ENCODE data around the gene CHRNB2. TPM values are rescaled to one million over a fixed set of nuclear protein-coding genes. Genes with fewer than 3 reads are reported as not detected.

Gene CHRNB2
- polyA plus RNA-seq, 6 donors from 2014 or later, result 0.05 to 0.17 TPM; not detected in 4

DNA sequence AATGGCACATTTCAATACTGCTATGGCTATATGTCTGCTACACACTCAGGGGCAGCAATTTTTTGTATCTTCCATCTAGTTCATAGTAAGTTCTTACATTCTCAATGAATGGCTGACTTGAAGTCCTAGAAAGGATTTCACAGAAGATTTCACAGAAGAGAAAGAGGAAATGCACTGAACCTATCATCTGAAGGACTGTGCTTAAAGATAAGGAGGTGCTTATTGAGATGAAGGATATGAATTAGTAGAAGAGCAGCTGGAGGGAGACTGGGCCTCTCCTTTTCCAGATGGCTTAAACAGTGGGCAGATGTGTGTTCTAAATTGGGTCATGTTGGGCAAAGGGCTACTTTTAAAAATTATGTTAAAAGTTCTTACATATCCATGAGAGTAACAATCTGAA is 25.8 kb downstream of the CHRNB2 start:
- H3K9me3 Mint-ChIP-seq, result no peaks in the 10 kb centered on the region
- peak overlapping the region in 1 of 8 donors; percentile 58 for H3K4me3 Mint-ChIP-seq
- no peak for ATAC-seq (ENCODE audit: low read depth in 2 of 2)
- H3K36me3 Mint-ChIP-seq, result peaks cover 41 to 46% of the 10 kb centered on the region in 2 donors
- no peak for DNase-seq
- no peak overlapping the region for H3K27ac Mint-ChIP-seq
- peaks cover 0 to 10% (median 5%) of the 10 kb centered on the region in 3 donors for H3K4me1 Mint-ChIP-seq
- no peaks in the 10 kb centered on the region for H3K27me3 Mint-ChIP-seq

GRCh38 chr1:154594811-154595210 is 27.2 kb downstream of the CHRNB2 start:
- no peak for ATAC-seq (ENCODE audit: low read depth in 2 of 2)
- peaks cover 33 to 41% of the 10 kb centered on the region in 2 donors for H3K36me3 Mint-ChIP-seq

GRCh38 chr1:154595621-154596020 is 28.0 kb downstream of the CHRNB2 start:
- no peaks in the 10 kb centered on the region for H3K27me3 Mint-ChIP-seq
- no peaks in the 10 kb centered on the region for H3K9me3 Mint-ChIP-seq
- peaks cover 9 to 14% (median 14%) of the 10 kb centered on the region in 3 donors for H3K4me1 Mint-ChIP-seq
- no peak overlapping the region for H3K4me3 Mint-ChIP-seq
- peaks cover 31 to 41% of the 10 kb centered on the region in 2 donors for H3K36me3 Mint-ChIP-seq
- ATAC-seq (ENCODE audit: low read depth in 2 of 2) (no peak), DNase-seq (no peak)
- no peak overlapping the region for H3K27ac Mint-ChIP-seq

More at GRCh38 chr1:154594811-154595210, 27.2 kb downstream of the CHRNB2 start:
- no peak for DNase-seq
- Mint-ChIP-seq H3K4me1 (peaks cover 5 to 12% (median 7%) of the 10 kb centered on the region in 3 donors), H3K27ac (peak overlapping the region in 1 of 6 donors; percentile 24), H3K9me3 (no peaks in the 10 kb centered on the region), H3K4me3 (no peak overlapping the region), H3K27me3 (no peaks in the 10 kb centered on the region)

GRCh38 chr1:154598871-154599635 is 31.5 kb downstream of the CHRNB2 start:
- H3K4me1 Mint-ChIP-seq, result peaks cover 23 to 42% (median 38%) of the 10 kb centered on the region in 3 donors
- H3K27ac Mint-ChIP-seq, result peak overlapping the region in 2 of 6 donors; percentile 30 to 39
- no peak overlapping the region for H3K4me3 Mint-ChIP-seq
- H3K9me3 Mint-ChIP-seq, result no peaks in the 10 kb centered on the region
- no peaks in the 10 kb centered on the region for H3K27me3 Mint-ChIP-seq
- no peak for ATAC-seq (ENCODE audit: low read depth in 2 of 2)
- no peak for DNase-seq
- peaks cover 21 to 22% of the 10 kb centered on the region in 2 donors for H3K36me3 Mint-ChIP-seq

GRCh38 chr1:154599658-154600057 is 32.1 kb downstream of the CHRNB2 start:
- no peaks in the 10 kb centered on the region for H3K9me3 Mint-ChIP-seq
- H3K36me3 Mint-ChIP-seq, result peaks cover 15 to 17% of the 10 kb centered on the region in 2 donors
- DNase-seq (no peak), ATAC-seq (ENCODE audit: low read depth in 2 of 2) (no peak)
- H3K27ac Mint-ChIP-seq, result peak overlapping the region in 1 of 6 donors; percentile 16
- peaks cover 29 to 48% (median 44%) of the 10 kb centered on the region in 3 donors for H3K4me1 Mint-ChIP-seq
- no peaks in the 10 kb centered on the region for H3K27me3 Mint-ChIP-seq
- no peak overlapping the region for H3K4me3 Mint-ChIP-seq

DNA sequence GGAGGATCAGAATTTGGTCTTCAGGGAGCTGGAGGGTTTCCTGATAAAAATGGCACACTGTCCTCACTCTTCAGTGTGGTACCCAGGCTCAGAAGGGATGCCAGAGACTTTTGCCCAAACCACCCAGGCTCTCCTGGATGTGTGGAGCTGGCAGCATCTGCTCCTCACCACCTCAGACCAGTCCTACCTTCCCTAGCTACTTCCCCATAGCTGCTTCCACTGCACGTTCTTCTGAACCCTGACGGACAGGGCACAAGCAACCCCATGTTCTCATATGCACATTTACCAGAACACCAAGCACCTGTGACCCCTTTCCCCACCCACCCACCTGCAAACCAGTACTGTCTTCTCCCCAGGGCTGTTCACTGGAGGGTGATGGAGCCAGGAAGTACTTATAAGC is 35.7 kb downstream of the CHRNB2 start:
- peaks cover 0 to 9% of the 10 kb centered on the region in 2 donors for H3K36me3 Mint-ChIP-seq
- H3K4me3 Mint-ChIP-seq, result no peak overlapping the region

DNA sequence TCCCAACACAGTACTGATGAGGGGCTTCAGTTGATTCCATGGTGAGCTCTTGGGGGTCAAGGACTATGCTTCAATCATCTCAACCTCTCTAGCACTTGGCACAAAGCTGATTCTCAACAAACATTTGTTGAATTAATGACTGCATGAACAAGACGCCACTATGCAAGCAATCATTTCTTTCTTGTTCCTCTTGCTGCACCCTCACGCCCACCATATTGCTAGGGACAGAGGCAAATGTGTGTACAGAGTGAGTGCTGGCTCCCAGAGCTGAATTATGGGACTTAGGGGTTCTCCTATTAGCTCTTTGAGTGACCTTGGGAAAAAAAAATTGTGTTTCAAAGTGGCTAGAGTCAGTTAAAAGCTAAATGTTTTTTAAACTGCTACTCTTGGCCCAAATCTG is 38.0 kb downstream of the CHRNB2 start:
- Mint-ChIP-seq H3K9me3 (no peaks in the 10 kb centered on the region), H3K36me3 (peaks cover 0 to 8% of the 10 kb centered on the region in 2 donors), H3K27me3 (no peaks in the 10 kb centered on the region), H3K4me1 (peaks cover 60 to 80% (median 73%) of the 10 kb centered on the region in 3 donors), H3K4me3 (peak overlapping the region in 3 of 8 donors; percentile 0 to 98 (median 50)), H3K27ac (peak overlapping the region in 5 of 6 donors; percentile 56 to 98 (median 90))
- DNase-seq, result no peak
- no peak for ATAC-seq (ENCODE audit: low read depth in 2 of 2)

More for the DNA sequence above, 35.7 kb downstream of the CHRNB2 start:
- Mint-ChIP-seq H3K9me3 (no peaks in the 10 kb centered on the region), H3K4me1 (peaks cover 52 to 68% (median 68%) of the 10 kb centered on the region in 3 donors), H3K27ac (peak overlapping the region in 3 of 6 donors; percentile 49 to 98 (median 54)), H3K27me3 (no peaks in the 10 kb centered on the region)
- DNase-seq, result no peak
- ATAC-seq (ENCODE audit: low read depth in 2 of 2), result no peak

DNA sequence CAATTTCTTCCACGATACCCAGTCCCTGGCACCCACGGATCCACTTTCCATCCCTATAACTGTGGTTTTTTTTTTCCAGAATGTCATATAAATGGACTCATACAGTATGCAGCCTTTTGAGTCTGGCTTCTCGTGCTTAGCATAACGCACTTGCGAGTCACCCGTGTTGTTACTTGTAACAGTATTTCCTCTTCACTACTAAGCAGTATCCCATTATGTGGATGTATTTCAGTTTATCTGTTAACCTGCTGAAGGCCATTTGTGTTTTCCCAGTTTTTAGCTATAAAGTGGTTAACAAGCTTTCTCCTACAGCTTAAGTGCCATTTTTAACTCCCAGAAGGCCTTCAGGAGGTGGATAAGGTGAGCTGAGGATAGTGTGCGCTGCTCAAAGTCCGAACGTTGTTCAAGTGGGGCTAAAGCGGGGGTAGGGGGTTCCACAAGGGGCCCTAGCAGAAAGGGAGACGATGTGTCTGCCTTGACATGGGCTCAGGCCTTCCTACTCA is 39.6 kb downstream of the CHRNB2 start:
- Mint-ChIP-seq H3K27me3 (no peaks in the 10 kb centered on the region), H3K4me3 (peak overlapping the region; percentile 93 to 100 (median 96)), H3K9me3 (no peaks in the 10 kb centered on the region), H3K4me1 (peaks cover 56 to 74% (median 71%) of the 10 kb centered on the region in 3 donors), H3K27ac (peak overlapping the region; percentile 96 to 100 (median 98)), H3K36me3 (peaks cover 0 to 8% of the 10 kb centered on the region in 2 donors)
- peak; percentile 0 to 1 for ATAC-seq (ENCODE audit: low read depth in 2 of 2)
- DNase-seq, result no peak

- peaks cover 56 to 70% (median 69%) of the 10 kb centered on the region in 3 donors for H3K4me1 Mint-ChIP-seq
- peak; percentile 89 to 90 for ATAC-seq (ENCODE audit: low read depth in 2 of 2)
Observed at GRCh38 chr1:154607609-154608396, 40.2 kb downstream of the CHRNB2 start, which contains the start of gene ADAR. Gene ADAR (minus strand): TSS chr1:154608186. CDS start chr1:154608006, 180 bp downstream.

DNA sequence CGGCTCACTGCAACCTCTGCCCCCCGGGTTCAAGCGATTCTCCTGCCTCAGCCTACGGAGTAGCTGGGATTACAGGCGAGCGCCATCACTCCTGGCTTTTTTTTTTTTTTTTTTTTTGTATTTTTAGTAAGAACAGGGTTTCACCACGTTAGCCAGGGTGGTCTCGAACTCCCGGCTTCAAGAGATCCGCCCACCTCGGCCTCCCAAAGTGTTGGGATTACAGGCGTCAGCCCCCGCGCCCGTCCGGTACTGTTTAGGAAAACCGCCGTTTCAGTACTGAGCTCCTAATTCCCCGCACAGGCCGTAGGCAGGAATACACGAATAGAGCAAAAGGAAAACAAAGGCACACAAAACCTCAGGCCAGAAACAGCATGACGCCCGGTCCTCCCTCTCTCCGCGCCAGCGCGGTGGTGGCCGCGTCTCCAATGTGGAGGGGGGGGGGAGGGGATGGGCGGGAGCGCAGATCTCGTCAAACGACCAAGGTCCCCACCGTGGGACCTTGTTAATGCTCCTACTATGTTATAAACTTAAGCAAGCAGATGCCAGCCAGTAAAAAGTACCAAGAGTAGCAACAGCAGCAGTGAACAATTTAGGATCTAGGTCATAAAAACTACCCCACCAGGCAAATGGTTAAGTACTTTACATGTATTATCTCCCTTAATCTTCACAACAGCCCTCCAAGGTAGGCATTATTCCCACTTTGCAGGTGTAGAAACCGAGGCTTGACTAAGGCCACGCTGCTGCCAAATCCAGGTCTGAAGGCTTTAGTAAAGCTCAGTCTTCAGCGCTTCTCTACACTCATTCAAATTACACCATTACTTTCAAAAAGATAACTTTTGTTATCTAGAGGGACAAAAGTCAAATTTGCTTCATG is 41.1 kb downstream of the CHRNB2 start:
- H3K36me3 Mint-ChIP-seq, result peaks cover 0 to 8% of the 10 kb centered on the region in 2 donors
- DNase-seq, result peak; percentile 15
- no peaks in the 10 kb centered on the region for H3K27me3 Mint-ChIP-seq
- H3K4me1 Mint-ChIP-seq, result peaks cover 50 to 63% (median 61%) of the 10 kb centered on the region in 3 donors
- peak; percentile 11 to 12 for ATAC-seq (ENCODE audit: low read depth in 2 of 2)
- H3K27ac Mint-ChIP-seq, result peak overlapping the region; percentile 96 to 100 (median 99)
- peak overlapping the region; percentile 93 to 100 (median 96) for H3K4me3 Mint-ChIP-seq
- H3K9me3 Mint-ChIP-seq, result no peaks in the 10 kb centered on the region

More at GRCh38 chr1:154607609-154608396, 40.2 kb downstream of the CHRNB2 start, which contains the start of gene ADAR:
- H3K4me3 Mint-ChIP-seq, result peak within 1 kb of the TSS; percentile 93 to 100 (median 96)
- no peaks in the 10 kb centered on the region for H3K27me3 Mint-ChIP-seq
- H3K36me3 Mint-ChIP-seq, result peaks cover 0 to 8% of the 10 kb centered on the region in 2 donors
- peak within 1 kb of the TSS; percentile 96 to 100 (median 99) for H3K27ac Mint-ChIP-seq
- no peaks in the 10 kb centered on the region for H3K9me3 Mint-ChIP-seq
- peak; percentile 92 for DNase-seq

DNA sequence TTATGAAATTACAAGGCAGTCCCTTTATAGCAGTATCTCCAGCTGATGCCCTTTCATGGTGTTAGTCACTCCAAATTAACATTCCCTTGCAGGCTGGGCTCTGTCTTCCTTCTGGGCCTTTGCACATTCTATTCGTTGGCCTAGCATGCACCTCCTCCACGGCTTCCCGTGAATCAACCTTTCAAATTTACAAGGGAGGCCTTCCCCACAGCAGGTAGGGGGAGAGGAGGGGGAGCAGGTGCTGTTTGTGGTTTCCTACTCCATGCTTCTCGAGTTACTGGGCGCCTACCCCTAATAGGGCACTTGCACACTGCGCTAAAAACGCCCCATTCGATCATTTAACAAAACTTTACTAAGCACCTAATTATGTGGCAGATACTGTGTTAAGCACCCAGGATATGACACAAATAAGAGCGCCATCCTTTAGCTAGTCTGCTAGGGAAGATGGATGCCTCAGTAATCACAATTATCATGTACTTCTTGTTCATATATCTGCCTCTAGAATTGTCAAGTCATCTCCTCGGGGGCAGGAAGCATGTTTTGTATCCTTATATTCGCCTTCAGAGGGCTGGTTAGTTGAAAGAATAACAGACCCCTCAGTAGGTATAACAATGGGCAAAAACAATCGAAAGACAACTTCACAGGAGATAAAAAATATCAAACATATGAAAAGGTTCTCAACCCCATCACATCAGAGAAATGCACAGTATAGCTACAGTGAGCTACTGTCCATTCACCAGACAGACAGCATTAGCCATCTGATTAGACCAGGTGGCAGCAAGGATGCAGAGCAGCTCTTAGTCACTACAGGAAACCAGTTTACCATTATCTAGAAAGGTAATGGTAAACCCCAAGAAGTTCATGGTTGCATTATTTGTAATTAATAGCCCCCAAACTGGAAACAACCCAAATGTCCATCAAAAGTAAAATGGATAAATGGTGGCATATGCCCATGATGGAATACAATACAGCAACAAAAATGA is 42.1 kb downstream of the CHRNB2 start:
- no peak for ATAC-seq (ENCODE audit: low read depth in 2 of 2)

More for the DNA sequence above, 42.1 kb downstream of the CHRNB2 start:
- no peaks in the 10 kb centered on the region for H3K27me3 Mint-ChIP-seq
- H3K27ac Mint-ChIP-seq, result peak overlapping the region; percentile 25 to 98 (median 88)
- DNase-seq, result peak; percentile 6
- H3K9me3 Mint-ChIP-seq, result no peaks in the 10 kb centered on the region
- H3K4me3 Mint-ChIP-seq, result peak overlapping the region; percentile 93 to 100 (median 96)
- H3K36me3 Mint-ChIP-seq, result peaks cover 0 to 8% of the 10 kb centered on the region in 2 donors
- peaks cover 45 to 55% (median 52%) of the 10 kb centered on the region in 3 donors for H3K4me1 Mint-ChIP-seq

All from naive B cell (primary cell).